Keratinocyte (primary cell): ENCODE data around the gene CHPF. TPM values are rescaled to one million over a fixed set of nuclear protein-coding genes. Genes with fewer than 3 reads are reported as not detected.
A peak's percentile ranks its signal among the peaks of the same experiment; 100 is the strongest.

Experiments used
- DNase-seq: peaks from one replicate; pipeline ENCODE4 v3.0.0-alpha.2; 2011; ENCODE audit warnings: low read depth, missing footprints, low spot score
- FAIRE-seq: peaks from 2 replicates; lab custom pipeline; 2011; peaks lifted over from hg19 to GRCh38; lab: Jason Lieb, UNC
- H2AFZ ChIP-seq: 2 replicates; pipeline ENCODE4 v1.6.0; 2012; ENCODE audit warnings: low read length, control low read depth, inconsistent platforms; ENCODE audit not compliant: control insufficient read depth
- H3K27ac ChIP-seq: 2 replicates; pipeline ENCODE4 v1.5.1; 2011; ENCODE audit warnings: low read length; ENCODE audit not compliant: control insufficient read depth, insufficient read depth
- H3K27me3 ChIP-seq: 3 replicates; pipeline ENCODE4 v1.6.0; 2011; ENCODE audit warnings: low read length; ENCODE audit not compliant: control insufficient read depth, insufficient read depth; ENCODE audit errors: extremely low read depth
- H3K36me3 ChIP-seq, 2 experiments: 2 replicates in 1 of 2; 3 replicates in 1 of 2; pipeline ENCODE4 v1.5.1; 2011; ENCODE audit warnings: low read length in 2 of 2, mild to moderate bottlenecking in 1 of 2; ENCODE audit not compliant: control insufficient read depth in 2 of 2, insufficient read depth in 2 of 2; ENCODE audit errors: extremely low read depth in 1 of 2
- H3K4me1 ChIP-seq: 3 replicates; pipeline ENCODE4 v1.5.1; 2011; ENCODE audit warnings: low read length; ENCODE audit not compliant: control insufficient read depth, insufficient read depth; ENCODE audit errors: extremely low read depth
- H3K4me2 ChIP-seq: 3 replicates; pipeline ENCODE4 v1.6.0; 2011; ENCODE audit warnings: low read depth, low read length; ENCODE audit not compliant: control insufficient read depth, insufficient read depth; ENCODE audit errors: extremely low read depth
- H3K4me3 ChIP-seq, 3 experiments: fragments of 200-600 bp in 1 of 3; sonication (generic) in 1 of 3; 2 replicates in 2 of 3; 3 replicates in 1 of 3; pipeline ENCODE4 v1.5.1; 2011 to 2016; ENCODE audit warnings: low read length in 3 of 3, mild to moderate bottlenecking in 3 of 3, control low read depth in 2 of 3, inconsistent platforms in 1 of 3, low read depth in 1 of 3, mixed read lengths in 1 of 3, mixed run types in 1 of 3, moderate library complexity in 1 of 3; ENCODE audit not compliant: control insufficient read depth in 2 of 3, insufficient read depth in 2 of 3; ENCODE audit errors: extremely low read depth in 1 of 3
- H3K79me2 ChIP-seq: 2 replicates; pipeline ENCODE4 v1.6.0; 2012; ENCODE audit warnings: low read length; ENCODE audit not compliant: control insufficient read depth, insufficient read depth
- H3K9ac ChIP-seq: 3 replicates; pipeline ENCODE4 v1.6.0; 2011; ENCODE audit warnings: low read length; ENCODE audit not compliant: control insufficient read depth, insufficient read depth; ENCODE audit errors: extremely low read depth
- H3K9me1 ChIP-seq: 3 replicates; pipeline ENCODE4 v1.6.0; 2011; ENCODE audit warnings: low read length; ENCODE audit not compliant: control insufficient read depth, insufficient read depth; ENCODE audit errors: extremely low read depth
- H3K9me3 ChIP-seq: 2 replicates; pipeline ENCODE4 v1.5.1; 2012; ENCODE audit warnings: low read depth, low read length; ENCODE audit not compliant: control insufficient read depth
- H4K20me1 ChIP-seq: 3 replicates; pipeline ENCODE4 v1.6.0; 2011; ENCODE audit warnings: low read length; ENCODE audit not compliant: control insufficient read depth, insufficient read depth; ENCODE audit errors: extremely low read depth
- EZH2 ChIP-seq: IDR thresholded peaks from one replicate; pipeline ENCODE4 v1.6.1; 2012; ENCODE audit warnings: inconsistent platforms, mild to moderate bottlenecking, low read length, moderate library complexity
- dilution Hi-C: fragments of 300-500 bp; cut with MboI; formaldehyde crosslinking; loops from one replicate; pipeline ENCODE4 v1.7.0; 2020; ENCODE audit warnings: low sequenced_read_pairs; ENCODE audit not compliant: extremely low pct_ligation_motif_present
- polyA plus RNA-seq, 5 experiments: library from polyadenylated mRNA; depleted of rRNA in 3 of 5; stranded (reverse) in 3 of 5; stranded (forward) in 1 of 5; unstranded in 1 of 5; fragments of >200 nt; gene quantifications; 1 replicate in 1 of 5; 2 replicates in 3 of 5; 3 replicates in 1 of 5; pipeline versions ENCODE4 v1.2.1 to v1.2.3, GENCODE V29; 2011 to 2012; ENCODE audit warnings: missing spikeins in 2 of 5, low read depth in 1 of 5, low replicate concordance in 1 of 5
- TF ChIP-seq, protein P1 (sequence below), 3 experiments: IDR thresholded peaks in 1 of 3; conservative IDR thresholded peaks in 1 of 3; optimal IDR thresholded peaks in 1 of 3; 2 replicates in 2 of 3; 3 replicates in 1 of 3; pipeline versions ENCODE3 to v1.5.1; 2011; ENCODE audit warnings: low read length in 3 of 3, mild to moderate bottlenecking in 3 of 3, moderate library complexity in 2 of 3, control low read depth in 1 of 3, inconsistent platforms in 1 of 3; ENCODE audit not compliant: insufficient read depth in 2 of 3; ENCODE audit errors: extremely low read depth in 1 of 3

The CHPF gene
- polyA plus RNA-seq, 1 donor (not counting 4 experiments of a cell fraction or from before 2014, with no cell fraction given): 24.4 TPM

DNA sequence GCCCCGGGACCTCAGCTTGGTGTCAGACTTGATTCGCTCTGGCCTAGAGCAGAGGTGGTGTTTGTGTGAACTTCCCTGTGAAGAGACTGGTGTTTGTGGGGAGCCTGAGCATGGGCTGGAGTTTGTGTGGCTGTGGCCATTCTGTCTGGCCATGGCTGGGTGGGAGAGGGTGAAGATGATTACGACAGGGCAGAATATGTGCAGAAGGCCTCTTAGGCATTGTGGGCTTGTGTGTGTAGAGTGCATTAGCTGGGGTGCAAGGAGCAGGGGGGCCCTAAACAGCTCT is 17.2 kb upstream of the CHPF start:
- Histone ChIP-seq H3K4me3 (no peak overlapping the region), H3K4me1 (no peaks in the 10 kb centered on the region), H3K9me1 (no peaks in the 10 kb centered on the region), H3K79me2 (no peaks in the 10 kb centered on the region), H2AFZ (no peak overlapping the region), H3K36me3 (no peaks in the 10 kb centered on the region), H4K20me1 (no peaks in the 10 kb centered on the region), H3K9me3 (no peaks in the 10 kb centered on the region), H3K27me3 (no peaks in the 10 kb centered on the region), H3K9ac (no peak overlapping the region), H3K27ac (no peak overlapping the region), H3K4me2 (no peak overlapping the region)
- no peak for TF ChIP-seq EZH2
- TF ChIP-seq, protein P1, sequence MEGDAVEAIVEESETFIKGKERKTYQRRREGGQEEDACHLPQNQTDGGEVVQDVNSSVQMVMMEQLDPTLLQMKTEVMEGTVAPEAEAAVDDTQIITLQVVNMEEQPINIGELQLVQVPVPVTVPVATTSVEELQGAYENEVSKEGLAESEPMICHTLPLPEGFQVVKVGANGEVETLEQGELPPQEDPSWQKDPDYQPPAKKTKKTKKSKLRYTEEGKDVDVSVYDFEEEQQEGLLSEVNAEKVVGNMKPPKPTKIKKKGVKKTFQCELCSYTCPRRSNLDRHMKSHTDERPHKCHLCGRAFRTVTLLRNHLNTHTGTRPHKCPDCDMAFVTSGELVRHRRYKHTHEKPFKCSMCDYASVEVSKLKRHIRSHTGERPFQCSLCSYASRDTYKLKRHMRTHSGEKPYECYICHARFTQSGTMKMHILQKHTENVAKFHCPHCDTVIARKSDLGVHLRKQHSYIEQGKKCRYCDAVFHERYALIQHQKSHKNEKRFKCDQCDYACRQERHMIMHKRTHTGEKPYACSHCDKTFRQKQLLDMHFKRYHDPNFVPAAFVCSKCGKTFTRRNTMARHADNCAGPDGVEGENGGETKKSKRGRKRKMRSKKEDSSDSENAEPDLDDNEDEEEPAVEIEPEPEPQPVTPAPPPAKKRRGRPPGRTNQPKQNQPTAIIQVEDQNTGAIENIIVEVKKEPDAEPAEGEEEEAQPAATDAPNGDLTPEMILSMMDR (optimal IDR thresholded peaks at IDR 0.05 in 1 of 3, IDR thresholded peaks at IDR 0.05 in 1 of 3, conservative IDR thresholded peaks at IDR 0.05 in 1 of 3; ENCODE audit: extremely low read depth in 1 of 3, insufficient read depth in 2 of 3, low read length in 3 of 3): no peak
- no peak for DNase-seq
- no peak for FAIRE-seq
- dilution Hi-C loops: no loop called here

DNA sequence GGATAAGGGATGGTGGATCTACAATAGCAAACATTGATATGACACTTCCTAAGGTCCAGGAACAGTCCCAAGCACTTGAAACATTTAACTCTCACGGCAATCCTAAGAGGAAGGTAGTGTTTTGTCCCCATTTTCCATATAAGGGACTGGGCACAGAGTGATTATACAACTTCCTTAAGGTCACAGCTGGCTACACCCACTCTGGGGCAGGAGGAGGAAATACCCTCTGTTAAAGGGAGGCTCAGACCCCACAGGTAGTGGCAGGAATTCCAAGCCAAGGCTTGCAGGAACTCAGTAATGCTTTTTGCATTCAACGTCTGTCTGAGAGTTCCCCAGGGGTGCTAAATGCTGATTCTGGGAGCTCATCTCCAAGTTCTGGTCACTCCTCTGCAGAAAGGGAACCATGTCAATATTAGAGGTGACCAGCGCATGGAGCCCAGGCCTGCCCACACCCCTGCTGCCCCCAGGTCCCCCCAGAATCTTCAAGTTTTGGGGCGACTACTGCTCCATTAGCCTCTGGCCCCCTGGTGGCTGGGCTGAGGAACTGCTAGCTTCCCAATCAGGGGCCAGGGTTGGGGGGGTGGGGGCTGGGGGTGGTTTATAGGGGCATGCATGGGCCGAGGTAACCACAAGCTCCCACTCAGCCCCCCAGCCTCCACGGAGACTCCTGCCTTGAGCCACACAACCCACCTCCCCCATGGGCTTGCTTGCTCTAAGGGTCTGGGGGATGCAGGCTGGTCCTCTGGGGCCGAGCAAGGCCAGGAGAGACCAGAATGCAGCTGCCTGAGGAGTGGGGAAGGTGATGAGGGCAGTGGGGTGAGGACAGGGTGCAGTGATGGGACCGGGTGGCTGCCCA is 16.7 kb upstream of the CHPF start:
- DNase-seq: no peak
- Histone ChIP-seq H2AFZ (no peak overlapping the region), H3K9me3 (no peaks in the 10 kb centered on the region), H3K27me3 (no peaks in the 10 kb centered on the region), H3K27ac (no peak overlapping the region), H3K4me2 (no peak overlapping the region), H3K79me2 (no peaks in the 10 kb centered on the region), H3K9ac (no peak overlapping the region), H3K36me3 (no peaks in the 10 kb centered on the region), H3K4me1 (no peaks in the 10 kb centered on the region), H4K20me1 (no peaks in the 10 kb centered on the region), H3K9me1 (no peaks in the 10 kb centered on the region), H3K4me3 (no peak overlapping the region)
- dilution Hi-C loops: no loop called here
- TF ChIP-seq, protein P1 (optimal IDR thresholded peaks at IDR 0.05 in 1 of 3, IDR thresholded peaks at IDR 0.05 in 1 of 3, conservative IDR thresholded peaks at IDR 0.05 in 1 of 3; ENCODE audit: extremely low read depth in 1 of 3, insufficient read depth in 2 of 3, low read length in 3 of 3): peak; percentile 51 to 77 (median 62)
- no peak for TF ChIP-seq EZH2
- FAIRE-seq: no peak
